Measurements from ENCODE around the gene C11orf98.
A peak's percentile ranks its signal among the peaks of the same experiment; 100 is the strongest.

Gene C11orf98

GRCh38 chr11:62689421-62690183 is 24.6 kb upstream of the C11orf98 start, which contains the start of gene LRRN4CL:
LRRN4CL (minus strand) TSS chr11:62689530; CDS start chr11:62688508, 1,022 bp downstream.
- H3K27me3 ChIP-seq, result no peaks in the 10 kb centered on the region
- no peak within 1 kb of the TSS for H3K4me2 ChIP-seq
- peak within 1 kb of the TSS in 6 of 11 experiments; percentile 4 to 29 (median 16); a peak in 2 of 22 replicates for H3K9ac ChIP-seq
- no peak within 1 kb of the TSS for H3K27ac ChIP-seq
- peaks cover 0 to 9% (median 0%) of the 10 kb centered on the region in 11 experiments; a peak in 1 of 22 replicates for H4K20me1 ChIP-seq
- H3K4me1 ChIP-seq, result no peaks in the 10 kb centered on the region
- no peaks in the 10 kb centered on the region for H3K9me3 ChIP-seq (replicated peaks in 1 of 11)
- H3K36me3 ChIP-seq, result peaks cover 40 to 55% (median 53%) of the 10 kb centered on the region in 11 experiments
- no peak within 1 kb of the TSS for H3K4me3 ChIP-seq
- TF ChIP-seq Cebpa-rat (IDR thresholded peaks at IDR 0.05), result no peak

- H3K4me2 ChIP-seq, result no peak overlapping the region
- H4K20me1 ChIP-seq, result peaks cover 0 to 9% (median 0%) of the 10 kb centered on the region in 11 experiments; a peak in 1 of 22 replicates
- TF ChIP-seq Cebpa-rat (IDR thresholded peaks at IDR 0.05), result no peak
- no peaks in the 10 kb centered on the region for H3K27me3 ChIP-seq
- H3K9me3 ChIP-seq (replicated peaks in 1 of 11), result no peaks in the 10 kb centered on the region
- H3K4me3 ChIP-seq, result no peak overlapping the region
- H3K36me3 ChIP-seq, result peaks cover 38 to 44% (median 42%) of the 10 kb centered on the region in 11 experiments
- H3K27ac ChIP-seq, result no peak overlapping the region
- H3K9ac ChIP-seq, result 0 out of 22 replicates have a peak overlapping the region, but pooled peaks of 1 of the 11 experiments have one; percentile 16
- no peaks in the 10 kb centered on the region for H3K4me1 ChIP-seq
Measured at GRCh38 chr11:62688491-62688890, 23.5 kb upstream of the C11orf98 start.

- H3K36me3 ChIP-seq, result peaks cover 31 to 37% (median 35%) of the 10 kb centered on the region in 11 experiments
- no peaks in the 10 kb centered on the region for H3K9me3 ChIP-seq (replicated peaks in 1 of 11)
- peaks cover 0 to 9% (median 0%) of the 10 kb centered on the region in 11 experiments; a peak in 1 of 22 replicates for H4K20me1 ChIP-seq
- no peaks in the 10 kb centered on the region for H3K4me1 ChIP-seq
- H3K4me3 ChIP-seq, result no peak overlapping the region
- H3K27ac ChIP-seq, result no peak overlapping the region
- no peak for TF ChIP-seq Cebpa-rat (IDR thresholded peaks at IDR 0.05)
- H3K27me3 ChIP-seq, result no peaks in the 10 kb centered on the region
- no peak overlapping the region for H3K9ac ChIP-seq
- H3K4me2 ChIP-seq, result no peak overlapping the region
Measured at GRCh38 chr11:62687508-62688396, 22.7 kb upstream of the C11orf98 start.

- Histone ChIP-seq H3K27me3 (no peaks in the 10 kb centered on the region), H3K9me3 (replicated peaks in 1 of 11) (no peaks in the 10 kb centered on the region), H3K36me3 (peaks cover 4 to 7% (median 6%) of the 10 kb centered on the region in 11 experiments), H4K20me1 (peaks cover 0 to 8% (median 4%) of the 10 kb centered on the region in 11 experiments; a peak in 8 of 22 replicates), H3K9ac (no peak overlapping the region), H3K4me3 (no peak overlapping the region), H3K4me1 (peaks cover 22 to 32% (median 29%) of the 10 kb centered on the region in 10 experiments), H3K4me2 (no peak overlapping the region), H3K27ac (no peak overlapping the region)
- no peak for TF ChIP-seq Cebpa-rat (IDR thresholded peaks at IDR 0.05)
Measured at GRCh38 chr11:62682518-62682917, 17.5 kb upstream of the C11orf98 start.

- no peaks in the 10 kb centered on the region for H3K27me3 ChIP-seq
- peaks cover 0 to 25% (median 16%) of the 10 kb centered on the region in 11 experiments; a peak in 11 of 22 replicates for H4K20me1 ChIP-seq
- H3K36me3 ChIP-seq, result peaks cover 21 to 24% (median 23%) of the 10 kb centered on the region in 11 experiments
- no peak overlapping the region for H3K4me3 ChIP-seq
- peak overlapping the region in 6 of 11 experiments; percentile 19 to 98 (median 36); a peak in 7 of 22 replicates for H3K9ac ChIP-seq
- H3K4me1 ChIP-seq, result peaks cover 35 to 48% (median 43%) of the 10 kb centered on the region in 10 experiments
- peak overlapping the region in 9 of 11 experiments; percentile 4 to 96 (median 93); a peak in 13 of 22 replicates for H3K27ac ChIP-seq
- H3K9me3 ChIP-seq (replicated peaks in 1 of 11), result no peaks in the 10 kb centered on the region
- H3K4me2 ChIP-seq, result peak overlapping the region in 7 of 11 experiments; percentile 8 to 96 (median 44); a peak in 9 of 22 replicates
- no peak for TF ChIP-seq Cebpa-rat (IDR thresholded peaks at IDR 0.05)
Measured at GRCh38 chr11:62680825-62681240, 15.8 kb upstream of the C11orf98 start.

- Histone ChIP-seq H4K20me1 (peaks cover 0 to 26% (median 16%) of the 10 kb centered on the region in 11 experiments; a peak in 11 of 22 replicates), H3K9ac (peak within 1 kb of the TSS; percentile 92 to 98 (median 97)), H3K9me3 (replicated peaks in 1 of 11) (no peaks in the 10 kb centered on the region), H3K4me1 (peaks cover 35 to 51% (median 46%) of the 10 kb centered on the region in 10 experiments), H3K27ac (peak within 1 kb of the TSS; percentile 87 to 96 (median 93)), H3K27me3 (no peaks in the 10 kb centered on the region), H3K4me3 (peak within 1 kb of the TSS; percentile 81 to 99 (median 97)), H3K36me3 (peaks cover 39 to 42% (median 41%) of the 10 kb centered on the region in 11 experiments), H3K4me2 (peak within 1 kb of the TSS; percentile 71 to 97 (median 92))
- peak in 2 of 11 experiments; percentile 42 to 62; a peak in 2 of 22 replicates for TF ChIP-seq Cebpa-rat (IDR thresholded peaks at IDR 0.05)
Measured at GRCh38 chr11:62678770-62679696, 14.0 kb upstream of the C11orf98 start, which contains the start of gene UBXN1. UBXN1 (minus strand) TSS chr11:62679073; CDS start chr11:62678923, 150 bp downstream.

- no peaks in the 10 kb centered on the region for H3K27me3 ChIP-seq
Measured at GRCh38 chr11:62678433-62678769, 13.4 kb upstream of the C11orf98 start.

More at GRCh38 chr11:62678433-62678769, 13.4 kb upstream of the C11orf98 start:
- Histone ChIP-seq H3K9ac (peak overlapping the region; percentile 92 to 98 (median 97)), H3K9me3 (replicated peaks in 1 of 11) (no peaks in the 10 kb centered on the region), H3K36me3 (peaks cover 45 to 49% (median 48%) of the 10 kb centered on the region in 11 experiments), H3K4me3 (peak overlapping the region; percentile 81 to 99 (median 97)), H4K20me1 (peaks cover 0 to 28% (median 16%) of the 10 kb centered on the region in 11 experiments; a peak in 11 of 22 replicates), H3K4me1 (peaks cover 39 to 57% (median 52%) of the 10 kb centered on the region in 10 experiments), H3K4me2 (peak overlapping the region; percentile 71 to 97 (median 92)), H3K27ac (peak overlapping the region; percentile 87 to 96 (median 93))
- no peak for TF ChIP-seq Cebpa-rat (IDR thresholded peaks at IDR 0.05)
